HG03575 (cell line): ENCODE data around the gene GDI2.
"Not testable (repeated sequence)": the region's sequence is repeated elsewhere in the genome, so short reads cannot be mapped to it uniquely, and the experiment has no call there.

ENCODE experiments used
- ATAC-seq: cut with Tn5 transposase; IDR thresholded peaks from one replicate; pipeline ENCODE4 v1.9.1; 2021; ENCODE audit not compliant: unreplicated experiment, insufficient number of reproducible peaks, low FRiP score; ENCODE audit errors: extremely low read depth

Gene GDI2

DNA sequence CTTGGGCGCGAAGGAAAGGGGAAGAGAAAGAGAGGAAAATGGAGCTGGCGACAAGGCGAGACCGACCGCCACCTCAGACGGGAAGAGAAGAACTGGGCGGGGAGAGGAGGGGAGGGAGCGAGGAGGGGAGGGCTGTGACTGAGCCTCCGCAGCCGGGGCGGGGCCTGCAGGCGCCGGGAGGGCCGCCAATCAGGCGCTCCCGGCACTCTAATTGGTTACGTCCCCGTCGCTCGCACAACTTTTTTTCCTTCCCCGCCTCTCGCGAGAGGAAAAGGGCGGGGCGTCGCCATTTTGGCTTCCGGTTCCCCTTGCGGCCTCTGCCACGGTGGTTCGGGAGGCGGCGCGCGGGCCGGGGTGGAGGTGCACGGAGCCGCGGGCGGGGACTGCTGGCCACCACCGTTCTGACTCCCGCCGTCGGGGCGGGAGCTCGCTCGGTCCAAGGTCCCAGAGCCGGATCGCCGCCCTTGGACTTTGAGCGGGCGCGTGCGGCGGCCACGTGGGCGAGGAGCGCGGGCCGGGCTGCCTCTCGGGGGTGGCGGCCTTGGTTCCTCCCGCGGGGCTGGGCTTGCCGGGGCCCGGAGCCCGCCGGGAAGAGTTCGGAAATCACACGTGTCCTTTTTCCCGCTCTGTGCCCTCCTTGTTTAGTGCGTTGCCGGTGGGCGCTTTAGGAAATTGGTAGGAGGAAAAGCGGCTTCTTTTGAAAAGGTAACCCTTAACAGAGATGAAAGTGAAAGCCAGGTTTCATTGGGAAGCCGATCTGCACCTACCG lies at the start of gene GDI2:
Gene GDI2 (minus strand): TSS at position 94 of the 769 bp plus-strand sequence. CDS start 176 bp downstream, outside the sequence.
- peak; percentile 29 for ATAC-seq

DNA sequence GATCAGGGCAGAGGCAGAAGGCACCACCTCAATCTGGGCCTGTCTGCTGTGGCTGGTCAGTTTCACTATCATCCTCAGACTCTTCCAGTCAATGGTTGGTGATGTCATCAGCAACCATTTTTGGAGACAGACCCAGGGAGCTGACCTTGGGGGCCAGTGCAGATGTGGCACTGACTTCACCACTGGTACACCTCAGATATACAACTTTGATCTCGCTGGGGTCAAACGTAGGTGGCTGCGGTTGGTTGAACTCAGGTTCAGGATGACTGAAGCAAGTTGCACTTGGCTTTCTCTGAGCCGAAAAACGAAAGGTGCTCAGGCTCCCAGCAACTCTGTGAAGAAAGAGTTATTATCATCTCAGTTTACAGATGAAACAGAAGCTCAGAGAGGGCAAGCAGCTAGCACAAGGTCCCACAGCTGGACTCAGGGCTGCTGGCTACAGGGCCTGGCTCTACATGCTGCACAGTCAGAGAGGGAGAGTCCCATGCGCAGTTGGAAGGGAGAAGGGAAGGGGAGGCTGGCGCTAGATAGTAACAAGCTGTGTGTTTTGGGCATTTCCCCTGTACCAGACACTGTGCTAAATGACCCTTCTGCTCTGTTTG lies 49.2 kb upstream of the GDI2 start:
- peak; percentile 92 for ATAC-seq

DNA sequence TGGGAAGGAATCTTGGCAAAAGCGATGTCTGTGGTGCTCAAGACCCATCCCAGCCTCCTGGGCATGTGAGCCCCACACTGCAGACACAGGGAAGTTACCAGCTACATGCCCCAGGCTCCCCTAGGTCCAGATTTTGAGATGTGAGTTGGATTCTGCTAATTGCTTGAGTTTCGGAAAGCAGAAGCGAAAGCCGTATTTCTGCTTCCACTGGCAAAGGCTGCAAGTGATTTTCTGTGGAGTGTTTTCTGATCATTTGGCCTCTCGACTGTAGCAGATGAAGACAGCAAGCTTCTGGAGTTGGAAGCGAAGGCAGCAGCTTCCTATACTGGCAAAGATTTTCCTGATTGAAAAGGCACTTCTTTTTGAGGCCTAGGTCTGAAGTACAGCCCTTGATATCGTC lies 46.8 kb upstream of the GDI2 start:
- no peak for ATAC-seq

DNA sequence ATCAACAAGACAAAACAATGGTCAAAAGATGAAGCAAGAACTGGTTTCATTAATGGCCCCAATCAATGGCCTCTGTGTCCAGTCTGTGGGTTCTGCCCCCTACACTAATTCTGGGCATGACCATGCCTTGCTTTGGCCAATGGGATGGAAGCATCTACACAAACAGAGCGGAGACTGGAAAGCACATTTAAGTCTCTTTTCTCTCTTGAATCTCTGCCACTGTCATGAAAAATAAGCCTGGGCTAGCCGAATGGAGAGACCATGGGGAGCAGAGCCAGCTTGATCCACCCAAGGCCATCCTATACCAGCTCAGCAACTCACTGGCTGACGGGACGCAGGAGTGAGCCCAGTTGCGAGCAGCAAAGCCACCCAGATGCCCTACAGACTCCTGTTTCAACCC lies 45.6 kb upstream of the GDI2 start:
- ATAC-seq, result no peak

DNA sequence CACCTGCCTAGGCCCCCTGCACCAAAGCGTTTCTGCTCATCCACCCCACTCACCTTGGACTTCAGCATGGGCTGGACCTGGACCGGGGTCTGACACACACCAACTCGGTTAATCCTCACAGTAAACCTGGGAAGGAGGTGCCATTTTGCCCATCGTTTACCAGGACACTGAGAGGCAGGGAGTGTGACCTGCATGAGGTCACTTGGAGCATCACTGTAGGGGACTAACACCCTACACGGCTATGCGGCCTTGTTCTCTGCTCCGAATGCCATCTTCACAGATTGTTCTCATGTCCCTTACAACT lies 43.4 kb upstream of the GDI2 start:
- ATAC-seq, result no peak

DNA sequence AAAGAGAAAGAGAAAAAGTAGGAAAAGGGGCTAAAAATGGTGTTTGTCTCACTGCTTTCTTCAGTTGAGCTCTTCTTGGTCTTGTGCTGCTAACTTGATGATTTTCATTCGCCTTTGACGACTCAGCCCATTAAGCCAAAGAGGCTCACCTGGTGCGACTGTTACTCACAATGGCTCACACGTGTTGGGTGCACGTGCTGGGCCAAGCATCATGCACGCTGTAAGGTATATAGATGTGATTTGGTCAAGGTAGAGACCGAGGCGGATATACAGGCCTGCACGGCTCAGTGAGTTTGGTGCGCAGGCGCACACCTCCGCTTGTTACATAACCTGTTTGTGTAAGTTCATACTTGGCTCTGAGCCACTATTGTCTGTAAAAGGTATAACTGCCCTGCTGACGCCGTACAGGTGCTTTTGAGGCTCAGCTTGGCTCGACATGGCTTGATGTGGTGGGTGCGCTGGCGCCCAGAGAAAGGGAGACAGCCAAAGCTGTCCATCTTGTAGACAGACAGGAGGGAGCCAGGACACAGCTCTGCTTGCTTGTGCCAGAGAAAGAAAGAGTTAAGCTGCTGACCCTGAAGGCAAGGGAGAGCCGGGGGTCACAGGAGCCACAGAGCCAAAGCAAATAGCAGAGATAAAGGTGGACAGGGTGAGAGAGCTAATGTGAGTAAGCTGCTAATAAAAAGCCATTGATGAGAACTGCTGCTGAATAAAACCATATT lies 42.9 kb upstream of the GDI2 start:
- no peak for ATAC-seq

DNA sequence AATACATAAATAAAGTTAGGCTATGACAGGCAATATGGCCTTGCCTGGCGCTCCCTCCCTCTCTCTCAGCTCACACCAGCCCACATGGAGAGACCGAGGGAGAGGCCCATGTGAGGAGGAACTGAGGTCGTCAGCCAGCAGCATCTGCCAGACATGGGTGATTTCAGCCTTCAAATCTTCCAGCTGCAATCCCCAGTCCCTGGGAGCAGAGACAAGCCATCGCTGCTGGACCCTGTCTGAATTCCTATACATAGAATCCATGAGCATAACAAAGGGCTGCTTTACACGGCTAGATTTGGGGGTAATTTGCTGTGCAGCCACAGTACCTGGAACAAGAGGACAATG lies 40.9 kb upstream of the GDI2 start:
- ATAC-seq, result no peak

DNA sequence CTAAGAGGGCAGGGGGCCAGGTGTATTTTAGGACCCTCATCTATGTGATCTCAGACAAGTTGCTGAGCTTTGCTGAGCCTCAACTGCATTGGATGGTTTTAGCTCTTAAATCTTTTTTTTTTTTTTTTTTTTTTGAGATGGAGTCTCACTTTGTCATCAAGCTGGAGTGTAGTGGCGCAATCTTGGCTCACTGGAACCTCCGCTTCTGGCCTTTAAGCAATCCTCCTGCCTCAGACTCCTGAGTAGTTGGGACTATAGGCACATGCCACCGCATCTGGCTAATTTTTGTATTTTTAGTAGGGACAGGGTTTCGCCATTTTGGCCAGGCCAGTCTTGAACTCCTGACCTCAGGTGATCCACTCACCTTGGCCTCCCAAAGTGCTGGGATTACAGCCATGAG lies 33.4 kb upstream of the GDI2 start:
- not testable (repeated sequence) for ATAC-seq

DNA sequence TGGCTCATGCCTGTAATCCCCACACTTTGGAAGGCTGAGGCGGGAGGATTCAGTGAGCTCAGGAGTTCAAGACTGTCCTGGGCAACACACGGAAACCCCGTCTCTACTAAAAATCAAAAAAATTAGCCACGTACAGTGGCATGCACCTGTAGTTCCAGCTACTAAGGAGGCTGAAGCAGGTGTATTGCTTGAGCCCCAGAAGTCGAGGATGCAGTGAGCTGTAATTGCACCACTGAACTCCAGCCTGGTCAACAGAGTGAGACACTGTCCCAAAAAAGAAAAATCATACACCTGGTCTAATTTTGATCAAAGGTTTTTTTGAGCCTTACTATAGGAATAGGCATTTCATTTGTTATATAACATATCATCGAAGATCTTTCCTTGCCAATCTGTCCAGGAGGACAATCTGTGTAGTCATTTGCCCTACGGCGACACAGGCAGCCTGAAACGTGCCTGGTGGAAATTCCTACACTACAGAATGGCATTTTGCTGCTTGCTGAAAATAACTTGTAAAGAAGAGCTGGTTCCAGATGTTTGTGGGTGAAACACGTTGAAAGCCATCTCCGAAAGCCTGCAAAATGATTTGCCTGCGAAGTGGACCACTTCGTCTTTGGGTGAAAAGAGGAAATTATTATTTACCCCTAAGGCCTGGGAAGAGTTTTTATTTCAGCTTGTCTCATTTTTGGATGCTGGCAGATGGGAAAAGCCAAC lies 31.3 kb upstream of the GDI2 start:
- no peak for ATAC-seq

DNA sequence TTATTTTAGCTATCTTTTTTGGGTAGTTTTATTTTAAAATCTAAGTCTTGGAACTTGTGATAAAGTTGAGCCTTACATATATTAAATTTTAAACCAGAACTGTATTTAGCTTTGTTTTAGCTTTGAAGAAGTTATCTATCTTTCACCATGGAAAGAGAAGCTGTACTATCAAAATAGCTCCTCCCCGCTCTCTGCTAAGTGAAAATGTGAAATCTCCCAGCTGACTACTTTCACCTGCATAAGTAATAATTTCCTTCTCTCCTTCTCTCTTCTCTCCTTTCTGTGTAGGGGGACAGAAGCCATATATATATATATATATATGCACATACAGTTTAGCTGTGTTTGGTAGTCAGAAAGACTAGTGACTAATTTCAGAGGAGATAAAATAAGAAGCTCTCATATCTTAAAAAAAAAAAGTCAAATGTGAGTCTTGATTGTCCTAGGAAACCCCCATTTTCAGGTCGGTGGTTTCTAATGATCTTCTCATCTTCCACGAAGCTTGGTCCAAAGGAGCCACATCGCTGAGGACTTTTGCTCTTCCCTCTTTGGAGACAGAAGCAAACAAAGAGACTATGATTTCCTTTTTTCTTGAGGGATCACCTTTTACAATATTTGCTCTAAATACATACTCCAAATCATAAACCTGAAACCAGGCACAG lies 30.6 kb upstream of the GDI2 start:
- no peak for ATAC-seq

DNA sequence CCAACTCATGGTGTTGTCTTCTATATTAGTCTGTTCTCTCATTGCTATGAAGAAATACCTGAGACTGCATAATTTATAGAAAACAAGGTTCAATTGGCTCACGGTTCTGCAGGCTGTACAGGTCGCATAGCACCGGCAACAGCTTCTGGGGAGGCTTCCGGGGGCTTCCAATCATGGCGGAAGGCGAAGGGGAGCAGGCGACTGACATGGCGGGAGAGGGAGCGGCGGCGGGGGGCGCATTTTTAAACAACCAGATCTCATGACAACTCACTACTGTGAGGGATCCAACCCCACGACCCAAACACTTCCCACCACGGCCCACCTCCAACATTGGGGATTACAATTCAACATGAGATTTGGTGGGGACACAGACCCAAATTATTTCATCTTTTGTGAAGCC lies 28.7 kb upstream of the GDI2 start:
- no peak for ATAC-seq

DNA sequence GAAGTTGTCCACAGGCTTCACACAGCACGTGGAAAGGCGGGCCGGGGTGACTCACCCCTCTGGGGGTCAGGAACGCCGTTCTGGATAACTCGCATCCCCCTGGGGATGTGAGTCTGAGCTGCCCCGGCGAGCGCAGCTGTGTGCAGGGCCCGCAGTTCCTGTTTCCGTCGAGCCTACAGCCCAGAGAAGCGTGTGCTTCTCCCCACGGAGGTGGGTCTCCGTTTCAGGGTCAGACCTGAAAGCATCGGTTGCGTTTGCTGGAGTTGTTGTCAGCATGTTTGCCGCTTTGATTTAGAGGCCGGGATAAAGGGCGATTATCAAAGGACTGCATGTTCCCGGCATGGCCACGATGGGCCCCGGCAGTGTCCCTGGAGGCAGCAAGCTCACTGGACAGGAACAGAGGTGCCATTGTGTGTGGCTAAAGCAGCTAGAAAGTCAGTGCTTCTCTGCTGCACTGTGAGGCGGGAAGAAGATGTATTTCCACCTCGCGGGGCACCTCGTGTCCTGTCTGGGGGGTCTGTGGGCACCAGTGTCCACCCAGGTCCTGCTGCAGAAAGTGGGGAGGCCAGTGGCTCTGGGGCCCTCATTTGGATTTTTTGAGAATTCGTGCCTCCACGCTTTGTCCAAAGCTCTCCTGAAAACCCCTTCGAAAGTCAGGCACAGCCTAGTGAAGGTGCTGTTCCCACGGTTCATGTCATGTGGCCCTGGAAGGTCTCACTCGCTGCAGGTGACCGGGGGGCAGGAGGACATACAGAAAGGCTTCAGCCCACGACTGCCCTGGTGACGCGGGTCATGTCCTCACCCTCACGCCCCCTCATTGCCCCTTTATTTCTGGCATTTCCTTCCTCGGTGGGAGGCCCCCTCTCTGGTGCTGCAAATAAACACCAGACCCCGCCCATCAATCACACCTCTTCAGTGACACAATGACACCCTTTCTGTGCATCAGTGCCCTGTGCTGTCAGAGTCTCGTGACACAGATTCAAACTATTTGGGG lies 27.4 kb upstream of the GDI2 start:
- peak; percentile 39 for ATAC-seq

DNA sequence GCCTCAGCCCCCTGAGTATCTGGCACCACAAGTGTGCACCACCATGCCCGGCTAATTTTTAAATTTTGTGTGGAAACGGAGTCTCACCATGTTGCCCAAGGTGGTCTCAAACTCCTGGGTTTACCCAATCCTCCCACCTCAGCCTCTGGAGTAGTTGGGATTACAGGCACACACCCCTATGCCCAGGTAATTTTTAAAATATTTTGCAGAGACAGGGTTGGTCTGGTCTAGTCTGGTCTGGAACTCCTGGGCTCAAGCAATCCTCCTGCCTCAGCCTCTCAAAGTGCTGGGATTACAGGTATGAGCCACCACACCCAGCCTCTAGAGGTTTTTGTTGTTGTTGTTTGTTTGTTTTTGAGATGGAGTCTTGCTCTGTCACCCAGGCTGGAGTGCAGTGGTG lies 22.9 kb upstream of the GDI2 start:
- not testable (repeated sequence) for ATAC-seq

DNA sequence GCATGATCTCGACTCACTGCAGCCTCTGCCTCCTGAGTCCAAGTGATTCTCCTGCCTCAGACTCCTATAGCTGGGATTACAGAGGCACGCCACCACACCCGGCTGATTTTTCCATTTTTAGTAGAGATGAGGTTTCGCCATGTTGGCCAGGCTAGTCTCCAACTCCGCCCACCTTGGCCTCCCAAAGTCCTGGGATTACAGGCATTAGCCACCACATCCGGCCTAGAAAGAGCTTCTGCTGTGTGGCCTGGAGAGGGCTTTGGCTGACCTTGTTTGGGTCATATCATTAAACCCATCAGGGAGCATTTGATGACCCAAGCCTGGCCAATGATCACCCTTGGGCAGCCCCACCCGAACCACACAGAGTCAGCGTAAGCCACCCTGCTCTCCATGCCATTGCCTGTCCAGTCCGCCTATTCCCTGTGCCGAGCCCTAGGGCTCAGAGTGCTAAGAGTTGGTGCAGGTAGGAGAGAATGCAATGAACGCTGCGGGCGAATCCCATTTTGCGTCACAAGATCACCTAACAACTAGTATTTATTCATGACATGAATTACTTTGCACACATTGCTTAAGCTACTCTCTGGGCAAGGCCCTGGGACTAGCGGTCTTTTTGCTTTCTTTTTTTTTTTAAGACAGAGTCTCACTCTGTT lies 22.3 kb upstream of the GDI2 start:
- no peak for ATAC-seq

DNA sequence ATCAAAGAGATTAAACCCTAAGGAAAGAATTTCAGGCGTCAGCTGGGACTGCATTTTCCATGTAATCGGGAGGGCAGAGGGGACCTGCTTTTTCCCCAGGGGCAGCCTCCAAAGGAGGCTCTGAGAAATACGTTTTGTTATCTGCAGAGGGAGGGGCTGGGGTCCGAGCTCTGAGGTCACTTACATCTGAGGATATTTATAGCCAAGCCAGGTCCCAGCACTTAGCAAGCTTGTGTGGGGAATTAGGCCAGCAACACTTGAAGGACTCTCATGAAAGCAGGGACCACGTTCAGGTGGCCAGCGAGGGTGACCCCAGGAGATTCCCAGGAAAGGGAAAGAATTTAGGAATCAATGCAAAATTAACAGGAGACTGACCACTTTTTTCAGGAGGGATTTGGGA lies 20.6 kb upstream of the GDI2 start:
- ATAC-seq, result no peak

DNA sequence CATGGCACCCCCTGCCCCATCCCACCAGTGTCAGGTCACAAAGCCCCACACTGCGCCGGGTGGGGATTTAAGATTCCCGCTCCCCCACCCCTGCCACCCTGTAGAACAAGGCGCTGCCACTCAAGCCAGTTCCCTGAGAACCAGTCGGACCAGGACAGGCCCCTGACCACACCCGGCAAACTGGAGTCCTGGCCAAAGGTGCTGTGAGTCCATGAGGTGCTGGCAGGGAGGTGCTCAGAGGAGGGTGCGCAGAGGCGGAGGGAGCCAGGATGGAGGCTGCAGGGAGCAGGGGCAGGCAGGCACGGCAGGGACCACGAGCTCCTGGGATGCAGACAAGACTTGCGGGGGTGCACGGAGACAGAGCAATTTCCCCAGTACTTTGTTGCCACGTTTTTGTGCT lies 19.7 kb upstream of the GDI2 start:
- no peak for ATAC-seq

DNA sequence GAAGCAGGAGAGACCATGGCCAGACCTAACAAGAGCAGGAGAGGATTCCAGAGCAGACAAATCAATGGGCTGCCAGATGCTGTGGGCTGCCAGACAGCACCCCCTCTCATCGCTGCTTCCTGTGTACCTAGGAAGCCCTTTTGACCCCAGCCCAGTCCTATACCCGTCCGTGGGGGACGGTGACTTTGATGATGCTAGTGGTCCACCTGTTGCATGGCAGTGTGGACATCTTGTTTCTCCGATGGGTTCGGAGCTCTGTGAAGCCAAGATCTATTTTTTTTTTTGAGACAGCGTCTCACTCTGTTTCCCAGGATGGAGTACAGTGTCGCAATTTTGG lies 18.2 kb upstream of the GDI2 start:
- no peak for ATAC-seq
